Endothelial cell of umbilical vein (primary cell): ENCODE results near the gene LHX1. TPM values are rescaled to one million over a fixed set of nuclear protein-coding genes. Genes with fewer than 3 reads are reported as not detected.

ENCODE experiments used
- BruUV-seq: library from RNA; stranded (reverse); fragments of 400-500 nt; replicated peaks from 2 replicates; lab custom pipeline; 2021; lab: Mats Ljungman, UMichigan
- CTCF ChIA-PET: fragments of 300-600, 350-600 bp; sonication (Branson Sonifier 250); formaldehyde crosslinking; loops from one replicate; lab custom pipeline; 2021; ENCODE audit warnings: antibody characterized with exemption, inconsistent platforms; lab: Charles Lee
- POLR2A ChIA-PET: fragments of 300-600, 350-600 bp; sonication (Branson Sonifier 250); formaldehyde crosslinking; loops from one replicate; lab custom pipeline; 2021; ENCODE audit warnings: antibody characterized with exemption, inconsistent platforms; lab: Charles Lee
- DNase-seq: peaks from one replicate; pipeline ENCODE4 v3.0.0-alpha.2; 2011; ENCODE audit warnings: low read depth, low spot score
- FAIRE-seq: peaks from 2 replicates; lab custom pipeline; 2011; peaks lifted over from hg19 to GRCh38; lab: Jason Lieb, UNC
- H2AFZ ChIP-seq: 2 replicates; pipeline ENCODE4 v1.6.0; 2012; ENCODE audit warnings: low read depth, low read length, control low read depth, inconsistent platforms
- H3K27ac ChIP-seq: 2 replicates; pipeline ENCODE4 v1.5.1; 2011; ENCODE audit warnings: low read depth, mild to moderate bottlenecking, control low read depth, low read length, moderate library complexity; ENCODE audit not compliant: insufficient read depth
- H3K27me3 ChIP-seq, 2 experiments: 2 replicates each; pipeline versions ENCODE4 v1.6.0 to v1.6.1; 2011; ENCODE audit warnings: low read length in 2 of 2, mixed read lengths in 1 of 2; ENCODE audit not compliant: control insufficient read depth in 2 of 2, insufficient read depth in 2 of 2
- H3K36me3 ChIP-seq, 2 experiments: 2 replicates in 1 of 2; 3 replicates in 1 of 2; pipeline ENCODE4 v1.5.1; 2011; ENCODE audit warnings: low read length in 2 of 2, mild to moderate bottlenecking in 1 of 2, moderate library complexity in 1 of 2; ENCODE audit not compliant: control insufficient read depth in 2 of 2, insufficient read depth in 2 of 2; ENCODE audit errors: extremely low read depth in 1 of 2
- H3K4me1 ChIP-seq: 3 replicates; pipeline ENCODE4 v1.5.1; 2011; ENCODE audit warnings: mild to moderate bottlenecking, low read length; ENCODE audit not compliant: control insufficient read depth, insufficient read depth; ENCODE audit errors: extremely low read depth
- H3K4me2 ChIP-seq: 2 replicates; pipeline ENCODE4 v1.6.1; 2011; ENCODE audit warnings: low read length, control low read depth, mixed read lengths; ENCODE audit not compliant: insufficient read depth
- H3K4me3 ChIP-seq, 3 experiments: fragments of 200-600 bp in 1 of 3; sonication (generic), shearing (Covaris generic) in 1 of 3; replicated peaks in 1 of 3; 2 replicates each; pipeline ENCODE4 v1.5.1; 2011 to 2016; ENCODE audit warnings: control low read depth in 3 of 3, low read length in 3 of 3, mild to moderate bottlenecking in 2 of 3, inconsistent platforms in 1 of 3, low read depth in 1 of 3, moderate library complexity in 1 of 3; ENCODE audit not compliant: insufficient read depth in 1 of 3
- H3K79me2 ChIP-seq: 2 replicates; pipeline ENCODE4 v1.6.0; 2012; ENCODE audit warnings: low read length, inconsistent platforms; ENCODE audit not compliant: control insufficient read depth, insufficient read depth
- H3K9ac ChIP-seq: replicated peaks from 2 replicates; pipeline ENCODE3; 2011; ENCODE audit warnings: low read length, control low read depth; ENCODE audit not compliant: insufficient read depth; ENCODE audit errors: extremely low read depth
- H3K9me1 ChIP-seq: replicated peaks from 3 replicates; pipeline ENCODE4 v1.6.0; 2011; ENCODE audit warnings: mild to moderate bottlenecking, low read length; ENCODE audit not compliant: control insufficient read depth, insufficient read depth; ENCODE audit errors: extremely low read depth
- H3K9me3 ChIP-seq: replicated peaks from 2 replicates; pipeline ENCODE4 v1.5.1; 2012; ENCODE audit warnings: low read length, inconsistent platforms; ENCODE audit not compliant: control insufficient read depth, insufficient read depth
- H4K20me1 ChIP-seq: replicated peaks from 2 replicates; pipeline ENCODE3; 2011; ENCODE audit warnings: mild to moderate bottlenecking, low read length; ENCODE audit not compliant: control insufficient read depth, insufficient read depth; ENCODE audit errors: extremely low read depth
- EZH2 ChIP-seq: IDR thresholded peaks from 2 replicates; pipeline ENCODE4 v1.6.1; 2012; ENCODE audit warnings: borderline replicate concordance, low read depth, mild to moderate bottlenecking, moderate library complexity, low read length, inconsistent platforms; ENCODE audit not compliant: severe bottlenecking
- GATA2 ChIP-seq: IDR thresholded peaks from 2 replicates; pipeline ENCODE4 v1.7.0; 2011; ENCODE audit warnings: low read depth, mild to moderate bottlenecking, moderate library complexity, mixed read lengths, low read length; ENCODE audit not compliant: insufficient read length, insufficient read depth
- JUN ChIP-seq: IDR thresholded peaks from 2 replicates; pipeline ENCODE4 v1.6.1; 2011; ENCODE audit warnings: borderline replicate concordance, low read depth; ENCODE audit not compliant: insufficient read length, insufficient read depth
- dilution Hi-C: fragments of 300-500 bp; cut with MboI; formaldehyde crosslinking; loops from one replicate; pipeline ENCODE4 v1.15.0; 2019; ENCODE audit warnings: low sequenced_read_pairs; ENCODE audit not compliant: extremely low pct_ligation_motif_present
- intact Hi-C: fragments of 100-400 bp; cut with micrococcal nuclease; formaldehyde crosslinking; loops from one replicate; pipeline ENCODE4 v1.10.0; 2022
- polyA plus RNA-seq, 4 experiments: library from polyadenylated mRNA; depleted of rRNA in 3 of 4; stranded (reverse) in 3 of 4; unstranded in 1 of 4; fragments of >200 nt; gene quantifications; 2 replicates each; pipeline versions ENCODE4 v1.2.1 to v1.2.3, GENCODE V29; 2011 to 2012; ENCODE audit warnings: missing spikeins in 1 of 4
- total RNA-seq: library from RNA; stranded (reverse); gene quantifications from 2 replicates; pipeline ENCODE4 v1.2.3, GENCODE V29; 2021
- TF ChIP-seq, protein P1 (sequence below): IDR thresholded peaks from 2 replicates; pipeline ENCODE4 v1.6.1; 2011; ENCODE audit not compliant: insufficient read depth, insufficient read length

Gene LHX1
- total and polyA plus RNA-seq, 2 donors (not counting 3 experiments of a cell fraction or from before 2014, with no cell fraction given), result not detected

DNA sequence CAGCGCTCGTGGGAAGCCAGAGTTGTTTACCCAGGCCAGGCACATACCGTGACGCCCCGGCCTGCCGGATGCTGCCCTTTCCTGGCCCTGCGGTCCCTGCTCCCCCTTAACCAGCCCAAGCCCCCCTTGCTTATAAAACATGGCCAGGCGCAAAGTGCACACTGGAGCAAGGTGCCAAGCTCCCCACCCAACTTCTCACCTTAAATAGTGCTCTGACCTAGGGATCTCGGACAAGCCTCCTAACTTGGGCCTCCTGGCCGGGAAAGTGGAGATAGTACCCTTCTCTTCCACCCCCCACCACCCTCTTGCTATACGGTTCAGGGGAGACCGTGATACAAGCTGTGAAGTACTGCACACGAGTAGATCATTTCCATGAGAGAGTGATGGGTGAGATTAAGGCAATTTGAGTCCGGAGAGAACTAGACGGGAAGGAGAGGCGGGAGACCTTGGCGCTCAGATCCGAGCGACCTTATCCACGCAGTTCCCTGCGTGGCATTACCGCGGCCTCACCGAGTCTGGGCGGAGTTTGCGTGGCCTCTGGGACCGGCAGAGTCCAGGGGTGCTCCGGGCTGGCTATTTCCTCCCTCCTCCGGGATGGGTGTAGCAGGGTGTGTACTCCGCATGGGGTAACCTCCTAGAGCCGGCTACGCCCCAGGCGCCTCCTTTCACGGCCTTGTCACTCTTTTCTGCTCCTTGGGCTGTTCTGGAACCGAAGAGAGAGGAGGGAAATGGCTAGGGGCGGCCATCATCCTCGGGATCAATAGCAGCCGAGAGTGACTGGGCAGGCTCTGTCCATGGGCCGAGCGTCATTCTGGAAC, 4.4 kb upstream of the LHX1 start:
- no peak overlapping the region for H2AFZ ChIP-seq
- H3K9me1 ChIP-seq, result no peaks in the 10 kb centered on the region
- dilution Hi-C loops, result no loop called here
- no peaks in the 10 kb centered on the region for H3K36me3 ChIP-seq
- H3K4me1 ChIP-seq, result peaks cover 5% of the 10 kb centered on the region
- intact Hi-C loops, result loop anchor here (5.0 kb wide), 2 partner anchors 81 to 114 kb away; no protein-coding TSS in a partner anchor
- no peaks in the 10 kb centered on the region for H4K20me1 ChIP-seq
- TF ChIP-seq EZH2 (peak; percentile 23), GATA2 (no peak), JUN (no peak)
- TF ChIP-seq, protein P1, sequence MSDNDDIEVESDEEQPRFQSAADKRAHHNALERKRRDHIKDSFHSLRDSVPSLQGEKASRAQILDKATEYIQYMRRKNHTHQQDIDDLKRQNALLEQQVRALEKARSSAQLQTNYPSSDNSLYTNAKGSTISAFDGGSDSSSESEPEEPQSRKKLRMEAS, result no peak
- POLR2A ChIA-PET, result interaction anchor here (0.6 kb wide), 1 partner anchor 151 kb away, joined by 7 read pairs; no protein-coding TSS in a partner anchor
- H3K9me3 ChIP-seq, result no peaks in the 10 kb centered on the region
- no peak overlapping the region for H3K4me2 ChIP-seq
- H3K27ac ChIP-seq, result no peak overlapping the region
- CTCF ChIA-PET, result interaction anchor here (1.4 kb wide), 1 partner anchor 12 kb away, joined by 3 read pairs; no protein-coding TSS in a partner anchor
- no TSS peak for BruUV-seq
- H3K27me3 ChIP-seq, result peaks cover 94 to 99% of the 10 kb centered on the region in 2 experiments
- no peaks in the 10 kb centered on the region for H3K79me2 ChIP-seq
- H3K9ac ChIP-seq, result no peak overlapping the region
- no peak overlapping the region for H3K4me3 ChIP-seq
- DNase-seq (no peak), FAIRE-seq (no peak)
